GM08714 (cell line): ENCODE data around the gene CALU.

Source experiments
- H3K4me3 ChIP-seq: fragments of 200-500 bp; sonication (Bioruptor generic); 2 replicates; pipeline ENCODE4 v1.5.1; 2014; ENCODE audit warnings: mild to moderate bottlenecking, low read length, inconsistent platforms
- ZNF274 ChIP-seq: IDR thresholded peaks from 2 replicates; pipeline ENCODE4 v1.6.1; 2012; ENCODE audit warnings: mild to moderate bottlenecking, low read depth, low read length

Gene CALU

DNA sequence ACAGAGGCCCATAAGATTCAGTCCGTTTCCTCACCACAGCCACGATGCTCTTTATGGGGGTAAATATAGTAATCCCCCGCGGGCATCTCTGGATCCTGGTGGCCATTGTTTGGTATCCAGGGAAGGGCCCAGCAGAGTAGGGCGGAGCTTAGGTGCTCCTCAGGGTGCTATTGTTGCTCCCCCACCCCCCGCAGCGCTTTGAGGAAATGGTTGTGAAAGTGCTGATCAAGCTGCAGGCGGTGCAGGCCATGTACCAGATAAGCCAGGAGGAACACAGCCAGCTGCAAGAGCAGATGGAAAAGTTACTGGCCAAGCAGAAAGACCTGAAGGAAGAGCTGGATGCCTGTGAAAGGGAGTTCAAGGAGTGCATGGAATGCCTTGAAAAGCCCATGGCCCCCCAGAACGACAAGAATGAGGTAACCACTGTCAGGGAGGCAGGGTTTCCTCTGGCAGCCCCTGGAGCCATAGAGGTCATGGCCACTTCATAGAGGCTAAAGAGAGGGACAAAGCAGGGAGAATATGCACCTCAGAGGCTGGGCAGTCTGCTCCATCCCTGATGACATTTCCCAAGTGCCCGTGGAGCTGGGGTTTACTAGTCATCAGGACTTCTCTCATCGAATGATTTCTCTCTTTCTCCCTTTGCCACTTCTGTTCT lies 73.5 kb downstream of the CALU start:
- no peak for TF ChIP-seq ZNF274
- no peak overlapping the region for H3K4me3 ChIP-seq

DNA sequence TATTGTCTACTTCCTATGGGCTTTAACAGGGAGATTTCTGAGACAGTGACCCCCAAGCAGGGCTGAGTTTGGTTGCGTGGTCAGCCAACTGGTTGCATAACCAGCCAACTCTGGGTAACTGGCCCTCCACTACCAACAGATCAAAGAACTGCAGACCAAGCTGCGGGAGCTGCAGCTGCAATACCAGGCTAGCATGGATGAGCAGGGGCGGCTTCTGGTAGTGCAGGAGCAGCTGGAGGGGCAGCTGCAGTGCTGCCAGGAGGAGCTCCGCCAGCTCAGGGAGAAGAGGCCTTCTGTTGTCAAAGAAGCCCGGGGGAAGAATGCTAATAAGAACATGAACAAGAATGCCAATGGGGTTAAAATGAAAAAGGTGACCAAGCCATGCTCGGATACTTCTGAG lies 75.3 kb downstream of the CALU start:
- H3K4me3 ChIP-seq = no peak overlapping the region
- TF ChIP-seq ZNF274 = no peak

DNA sequence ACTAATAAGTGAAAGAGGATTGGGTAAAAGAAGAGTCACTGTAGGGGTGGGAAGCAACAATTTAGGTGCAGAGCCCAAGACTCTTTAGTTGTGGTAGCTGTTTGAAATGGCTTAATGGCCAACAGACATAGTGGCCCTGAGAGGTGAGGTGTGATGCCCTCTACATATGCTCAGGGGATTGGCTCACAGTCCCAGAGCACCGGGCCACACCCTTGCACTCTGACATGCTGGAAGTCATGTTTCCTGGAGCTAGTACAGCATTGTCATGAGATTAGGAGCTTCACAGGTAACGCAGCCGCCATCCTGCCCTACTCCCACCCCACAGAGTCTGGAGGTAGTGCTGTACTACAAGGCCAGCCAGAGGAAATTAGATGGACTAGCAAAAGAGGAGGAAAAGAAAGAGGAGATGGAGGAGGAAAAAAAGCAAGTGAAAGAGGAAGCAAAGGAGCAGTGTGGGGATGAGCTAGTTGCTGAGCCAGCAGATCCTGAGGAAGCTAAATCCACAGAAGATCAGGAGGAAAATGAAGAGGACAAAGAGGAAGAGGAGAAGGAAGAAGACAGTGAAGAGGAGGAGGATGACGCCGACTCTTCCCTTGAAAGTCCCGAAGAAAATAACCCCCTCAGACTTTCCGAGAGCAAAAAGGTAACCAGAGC lies 76.3 kb downstream of the CALU start:
- H3K4me3 ChIP-seq = no peak overlapping the region
- TF ChIP-seq ZNF274 = no peak

DNA sequence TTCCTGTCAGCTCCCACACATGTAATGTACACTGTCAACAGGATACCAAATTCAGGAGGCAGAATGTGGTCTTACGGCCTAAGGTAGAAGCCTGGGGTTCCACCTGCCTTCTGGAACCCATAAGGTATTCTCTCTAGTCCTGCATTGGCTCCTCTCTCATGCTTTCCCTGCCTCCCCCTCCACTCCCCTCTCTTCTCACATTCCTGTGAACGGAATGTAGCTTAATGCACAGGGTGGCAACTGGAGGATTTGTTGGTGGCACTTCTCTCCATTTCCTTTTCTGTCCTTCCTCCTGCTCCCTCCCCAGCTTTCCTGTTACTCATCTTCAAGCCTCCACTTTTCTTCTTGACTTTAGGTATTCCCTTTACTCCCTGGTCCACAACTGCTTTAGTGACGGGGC lies 79.5 kb downstream of the CALU start:
- TF ChIP-seq ZNF274 = no peak
- no peak overlapping the region for H3K4me3 ChIP-seq
